HEK293 (cell line): ENCODE measurements around the gene ZBTB48.
A peak's percentile ranks its signal among the peaks of the same experiment; 100 is the strongest.

ENCODE experiments used
- CTCF ChIA-PET: fragments of 350-600 bp; formaldehyde crosslinking; extraction: SDS; loops from one replicate; lab custom pipeline; 2021; ENCODE audit warnings: antibody characterized with exemption; lab: Yijun Ruan, JAX
- POLR2A ChIA-PET: fragments of 300-600 bp; formaldehyde crosslinking; extraction: SDS; loops from one replicate; lab custom pipeline; 2020; ENCODE audit warnings: antibody characterized with exemption, inconsistent platforms; lab: Yijun Ruan, JAX
- H3K27ac ChIP-seq: fragments of 200-500 bp; sonication (Bioruptor generic); 2 replicates; pipeline ENCODE4 v1.5.1; 2014; ENCODE audit warnings: low read depth, low read length, control low read depth, inconsistent platforms; ENCODE audit errors: extremely low read depth
- H3K36me3 ChIP-seq, 2 experiments: fragments of 200-500 bp in 1 of 2; sonication (Bioruptor generic) in 1 of 2; 1 replicate in 1 of 2; 2 replicates in 1 of 2; pipeline ENCODE4 v1.5.1; 2014 to 2017; ENCODE audit warnings: inconsistent platforms in 2 of 2, low read length in 2 of 2; ENCODE audit not compliant: control insufficient read depth in 2 of 2, insufficient read depth in 1 of 2
- H3K4me1 ChIP-seq: fragments of 200-500 bp; sonication (Bioruptor generic); 2 replicates; pipeline ENCODE4 v1.5.1; 2014; ENCODE audit warnings: mild to moderate bottlenecking, low read length, inconsistent platforms; ENCODE audit not compliant: control insufficient read depth, insufficient read depth
- H3K4me3 ChIP-seq: 2 replicates; pipeline ENCODE4 v1.5.1; 2011; ENCODE audit warnings: low read depth, mild to moderate bottlenecking, control low read depth, low read length, moderate library complexity
- H3K9me3 ChIP-seq: fragments of 200-500 bp; sonication (Bioruptor generic); 2 replicates; pipeline ENCODE4 v1.5.1; 2014; ENCODE audit warnings: low read depth, low read length, inconsistent platforms; ENCODE audit not compliant: control insufficient read depth, insufficient read depth
- EGR2 ChIP-seq: fragments of 450-650 bp; formaldehyde crosslinking; IDR thresholded peaks from 2 replicates; pipeline ENCODE4 v1.5.1; 2016; ENCODE audit warnings: low read depth, missing biosample characterization, missing genetic modification characterization
- GLIS2 ChIP-seq: fragments of 450-650 bp; formaldehyde crosslinking; IDR thresholded peaks from 2 replicates; pipeline ENCODE4 v1.5.1; 2016; ENCODE audit warnings: missing biosample characterization, missing genetic modification characterization
- KLF1 ChIP-seq: fragments of 450-650 bp; formaldehyde crosslinking; IDR thresholded peaks from 2 replicates; pipeline ENCODE4 v1.5.1; 2016; ENCODE audit warnings: missing biosample characterization, missing genetic modification characterization
- KLF7 ChIP-seq: fragments of 450-650 bp; formaldehyde crosslinking; IDR thresholded peaks from 2 replicates; pipeline ENCODE4 v1.5.1; 2016; ENCODE audit warnings: missing biosample characterization, missing genetic modification characterization, borderline replicate concordance
- SCRT2 ChIP-seq: fragments of 450-650 bp; formaldehyde crosslinking; IDR thresholded peaks from 2 replicates; pipeline ENCODE4 v1.5.1; 2016; ENCODE audit warnings: missing biosample characterization, missing genetic modification characterization
- ZFHX2 ChIP-seq: fragments of 450-650 bp; formaldehyde crosslinking; conservative IDR thresholded peaks from 2 replicates; pipeline ENCODE4 v1.5.1; 2016; ENCODE audit warnings: missing biosample characterization, missing genetic modification characterization
- ZIC2 ChIP-seq: fragments of 450-650 bp; formaldehyde crosslinking; IDR thresholded peaks from 2 replicates; pipeline ENCODE4 v1.5.1; 2016; ENCODE audit warnings: missing biosample characterization, missing genetic modification characterization
- ZNF121 ChIP-seq: fragments of 450-650 bp; formaldehyde crosslinking; IDR thresholded peaks from 2 replicates; pipeline ENCODE4 v1.5.1; 2016; ENCODE audit warnings: missing biosample characterization, missing genetic modification characterization
- ZNF184 ChIP-seq: fragments of 450-650 bp; IDR thresholded peaks from 2 replicates; pipeline ENCODE4 v1.5.1; 2018; ENCODE audit warnings: missing biosample characterization, mild to moderate bottlenecking, missing genetic modification characterization
- ZNF311 ChIP-seq: fragments of 450-650 bp; formaldehyde crosslinking; IDR thresholded peaks from 2 replicates; pipeline ENCODE4 v1.5.1; 2017; ENCODE audit warnings: missing biosample characterization, missing genetic modification characterization, borderline replicate concordance
- ZNF398 ChIP-seq: fragments of 450-650 bp; formaldehyde crosslinking; IDR thresholded peaks from 2 replicates; pipeline ENCODE4 v1.5.1; 2017; ENCODE audit warnings: missing biosample characterization, missing genetic modification characterization
- ZNF488 ChIP-seq: fragments of 450-650 bp; formaldehyde crosslinking; IDR thresholded peaks from 2 replicates; pipeline ENCODE4 v1.5.1; 2016; ENCODE audit warnings: missing biosample characterization, missing genetic modification characterization
- ZNF529 ChIP-seq: fragments of 450-650 bp; formaldehyde crosslinking; IDR thresholded peaks from 2 replicates; pipeline ENCODE4 v1.5.1; 2017; ENCODE audit warnings: missing genetic modification characterization, missing biosample characterization; ENCODE audit not compliant: insufficient replicate concordance
- ZNF600 ChIP-seq: fragments of 450-650 bp; formaldehyde crosslinking; IDR thresholded peaks from 2 replicates; pipeline ENCODE4 v1.5.1; 2016; ENCODE audit warnings: missing biosample characterization, missing genetic modification characterization
- ZNF624 ChIP-seq: fragments of 450-650 bp; formaldehyde crosslinking; IDR thresholded peaks from 2 replicates; pipeline ENCODE4 v1.5.1; 2017; ENCODE audit warnings: missing biosample characterization, missing genetic modification characterization

The ZBTB48 gene

DNA sequence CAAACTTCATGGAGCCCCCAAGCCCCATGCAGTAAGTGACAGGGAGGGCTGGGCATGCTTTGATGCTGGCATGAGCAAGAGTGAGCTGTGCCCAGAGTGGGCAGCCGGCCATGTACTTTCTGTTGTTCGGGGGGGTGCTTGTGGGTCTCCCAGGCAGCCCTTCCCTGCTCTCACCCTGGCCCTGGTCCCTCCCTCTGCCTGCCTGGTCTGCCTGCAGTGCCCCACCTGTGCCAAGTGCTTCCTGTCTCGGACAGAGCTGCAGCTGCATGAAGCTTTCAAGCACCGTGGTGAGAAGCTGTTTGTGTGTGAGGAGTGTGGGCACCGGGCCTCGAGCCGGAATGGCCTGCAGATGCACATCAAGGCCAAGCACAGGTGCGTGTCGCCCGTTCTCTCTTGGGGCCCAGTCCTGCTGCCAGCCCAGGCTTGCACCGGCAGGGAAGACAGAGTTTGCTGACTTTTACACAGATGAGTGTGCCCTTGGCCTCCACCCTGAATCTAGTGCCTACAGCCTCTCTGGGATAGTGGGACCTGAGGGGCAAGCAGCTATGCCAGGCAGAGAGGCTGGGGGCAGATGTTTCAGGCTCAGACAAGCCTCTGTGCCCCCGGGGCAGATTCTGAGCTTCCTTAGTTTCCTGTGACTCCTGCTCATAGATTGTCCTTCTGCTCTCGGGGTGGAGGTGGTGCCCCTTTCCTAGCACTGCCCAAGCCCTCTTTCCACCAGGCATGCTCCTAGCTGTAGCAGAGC lies 7.6 kb downstream of the ZBTB48 start:
- H3K9me3 ChIP-seq = no peaks in the 10 kb centered on the region
- no peaks in the 10 kb centered on the region for H3K4me1 ChIP-seq
- peaks cover 0 to 85% of the 10 kb centered on the region in 2 experiments; a peak in 1 of 3 replicates for H3K36me3 ChIP-seq
- no peak overlapping the region for H3K27ac ChIP-seq
- TF ChIP-seq ZNF398 (no peak), ZNF600 (peak; percentile 16; the same call in 1 of the 2 replicates)
- no peak overlapping the region for H3K4me3 ChIP-seq
- POLR2A ChIA-PET = interaction anchor here (0.6 to 2.4 kb wide), 3 partner anchors 8 to 14 kb away, joined by 3 to 8 read pairs (median 3); partner anchors contain the start of gene ZBTB48
- CTCF ChIA-PET = interaction anchor here (0.7 to 1.0 kb wide), 2 partner anchors 28 to 33 kb away, joined by 3 to 4 read pairs; partner anchors contain the start of genes NOL9 and TAS1R1

- no peak for TF ChIP-seq KLF7 (tag by site-specific recombination)
- no peak for TF ChIP-seq ZNF624 (tag by site-specific recombination)
- no peak for TF ChIP-seq ZNF184 (tag by site-specific recombination)
- no peak for TF ChIP-seq ZNF488 (tag by site-specific recombination)
- peak; percentile 44 for TF ChIP-seq ZIC2 (tag by site-specific recombination)
- peak; percentile 9; the same call in 1 of the 2 replicates for TF ChIP-seq GLIS2 (tag by site-specific recombination)
- no peak for TF ChIP-seq ZNF121 (tag by site-specific recombination)
- TF ChIP-seq SCRT2 = peak; percentile 43; the same call in 1 of the 2 replicates
- ChIA-PET POLR2A (interaction anchor here (0.6 to 2.4 kb wide), 4 partner anchors 8 to 12 kb away, joined by 3 to 13 read pairs (median 6); partner anchors contain the start of gene ZBTB48), CTCF (no interaction called here)
- H3K4me1 ChIP-seq = no peaks in the 10 kb centered on the region
- H3K4me3 ChIP-seq = no peak overlapping the region
- H3K27ac ChIP-seq = no peak overlapping the region; the same call in 1 of the 2 replicates
- peaks cover 0 to 88% of the 10 kb centered on the region in 2 experiments; a peak in 1 of 3 replicates for H3K36me3 ChIP-seq
- no peaks in the 10 kb centered on the region for H3K9me3 ChIP-seq
Measured at GRCh38 chr1:6588128-6588892, 8.5 kb downstream of the ZBTB48 start.

- H3K36me3 ChIP-seq = peaks cover 0 to 95% of the 10 kb centered on the region in 2 experiments; a peak in 1 of 3 replicates
- CTCF ChIA-PET = no interaction called here
- POLR2A ChIA-PET = interaction anchor here (0.8 to 2.4 kb wide), 4 partner anchors 8 to 13 kb away, joined by 3 to 13 read pairs (median 6); partner anchors contain the start of genes KLHL21 and ZBTB48
Measured at GRCh38 chr1:6588893-6589520, 9.2 kb downstream of the ZBTB48 start.

More at GRCh38 chr1:6588893-6589520, 9.2 kb downstream of the ZBTB48 start:
- TF ChIP-seq ZNF311 (tag by site-specific recombination) = no peak
- TF ChIP-seq EGR2 (tag by site-specific recombination) = peak; percentile 51
- TF ChIP-seq ZNF529 (tag by site-specific recombination) = no peak
- peak; percentile 41 for TF ChIP-seq KLF1 (tag by site-specific recombination)
- peak; percentile 76 for TF ChIP-seq ZFHX2
- Histone ChIP-seq H3K4me3 (no peak overlapping the region), H3K4me1 (no peaks in the 10 kb centered on the region), H3K27ac (no peak overlapping the region), H3K9me3 (no peaks in the 10 kb centered on the region)
